OCI-LY3 (cell line): ENCODE measurements around the gene EPHA2.

Experiments used
- H2AFZ ChIP-seq: fragments of 200-600, 300-600 bp; shearing (Covaris generic); 2 replicates; pipeline ENCODE4 v1.6.0; 2014; ENCODE audit warnings: antibody characterized with exemption, low read depth, low read length
- H3K27ac ChIP-seq: fragments of 200-600, 300-600 bp; sonication (generic); 2 replicates; pipeline ENCODE4 v1.5.1; 2014; ENCODE audit warnings: mild to moderate bottlenecking, low read length, moderate library complexity, mixed read lengths
- H3K27me3 ChIP-seq: fragments of 200-600, 300-600 bp; sonication (generic); 2 replicates; pipeline ENCODE4 v1.6.1; 2014; ENCODE audit warnings: low read depth, low read length, mixed read lengths
- H3K36me3 ChIP-seq: fragments of 200-600, 300-600 bp; sonication (generic); replicated peaks from 2 replicates; pipeline ENCODE3; 2014; ENCODE audit warnings: low read depth, low read length, mixed read lengths
- H3K4me1 ChIP-seq: fragments of 300-600, 200-600 bp; sonication (generic); 2 replicates; pipeline ENCODE4 v1.6.1; 2014; ENCODE audit warnings: low read length, mixed read lengths
- H3K4me2 ChIP-seq: fragments of 200-600, 300-600 bp; sonication (generic); 2 replicates; pipeline ENCODE4 v1.6.1; 2014; ENCODE audit warnings: low read length, mixed read lengths
- H3K4me3 ChIP-seq: fragments of 300-600, 200-600 bp; sonication (generic); 2 replicates; pipeline ENCODE4 v1.5.1; 2014; ENCODE audit warnings: antibody characterized with exemption, mild to moderate bottlenecking, low read length, moderate library complexity
- H3K79me2 ChIP-seq: fragments of 300-600, 200-600 bp; shearing (Covaris generic); 2 replicates; pipeline ENCODE4 v1.6.1; 2014; ENCODE audit warnings: mild to moderate bottlenecking, low read length, mixed read lengths
- H3K9ac ChIP-seq: fragments of 300-600, 200-600 bp; shearing (Covaris generic); 2 replicates; pipeline ENCODE4 v1.6.0; 2014; ENCODE audit warnings: mild to moderate bottlenecking, low read length, moderate library complexity
- H3K9me3 ChIP-seq: fragments of 200-600, 300-600 bp; shearing (Covaris generic); 2 replicates; pipeline ENCODE4 v1.6.1; 2014; ENCODE audit warnings: low read length, mixed read lengths; ENCODE audit not compliant: insufficient read depth
- H4K20me1 ChIP-seq: fragments of 200-600, 300-600 bp; sonication (generic); 2 replicates; pipeline ENCODE4 v1.6.1; 2016; ENCODE audit warnings: low read length, mixed read lengths; ENCODE audit not compliant: insufficient read depth
- EZH2phosphoT487 ChIP-seq: fragments of 200-600 bp; shearing (Covaris generic); IDR thresholded peaks from 2 replicates; pipeline ENCODE4 v1.6.1; 2018; ENCODE audit warnings: antibody characterized with exemption, mixed run types, low read depth
- TF ChIP-seq, protein P1 (sequence below): fragments of 200-600, 300-600 bp; sonication (generic); IDR thresholded peaks from 2 replicates; pipeline ENCODE4 v1.5.1; 2014; ENCODE audit warnings: antibody characterized with exemption, low read length, low read depth

Gene EPHA2

DNA sequence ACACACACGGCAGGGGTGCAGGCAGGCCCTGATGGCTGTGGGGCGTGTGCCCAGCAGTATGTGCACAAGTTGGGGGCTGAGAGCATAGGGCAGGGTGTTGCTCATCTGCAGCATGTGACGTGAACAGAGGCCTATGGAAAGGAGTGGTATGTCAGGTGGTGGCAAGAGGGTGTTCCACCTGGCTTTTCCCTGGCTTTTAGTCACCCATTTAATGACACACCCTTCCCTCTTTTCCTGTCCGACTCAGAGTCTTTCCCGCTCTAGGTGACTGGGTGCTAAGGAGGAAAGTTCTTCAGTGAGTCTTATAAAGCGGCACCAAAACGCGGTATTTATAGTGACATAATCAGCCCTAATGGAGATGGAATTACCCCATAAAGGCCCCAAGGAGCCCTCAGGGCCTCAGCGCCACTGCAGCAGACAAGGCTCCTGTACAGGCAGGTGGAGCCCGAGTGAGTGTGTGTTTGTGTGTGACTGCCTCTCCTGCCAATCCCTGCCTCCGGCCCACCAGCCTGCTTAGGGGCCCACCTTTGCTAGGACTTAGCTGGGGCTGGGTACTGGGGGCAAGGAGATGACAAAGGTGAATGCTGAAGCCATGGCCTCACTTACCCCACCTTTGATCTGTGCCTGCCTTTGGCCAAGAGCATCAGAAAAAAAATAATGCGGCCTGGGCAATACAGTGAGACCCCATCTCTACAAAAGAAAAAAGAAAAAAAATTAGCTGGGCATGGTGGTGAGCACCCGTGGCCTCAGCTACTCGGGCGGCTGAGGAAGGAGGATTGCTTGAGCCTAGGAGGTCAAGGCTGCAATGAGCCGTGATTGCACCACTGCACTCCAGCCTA lies 3.3 kb upstream of the EPHA2 start:
- TF ChIP-seq, protein P1, sequence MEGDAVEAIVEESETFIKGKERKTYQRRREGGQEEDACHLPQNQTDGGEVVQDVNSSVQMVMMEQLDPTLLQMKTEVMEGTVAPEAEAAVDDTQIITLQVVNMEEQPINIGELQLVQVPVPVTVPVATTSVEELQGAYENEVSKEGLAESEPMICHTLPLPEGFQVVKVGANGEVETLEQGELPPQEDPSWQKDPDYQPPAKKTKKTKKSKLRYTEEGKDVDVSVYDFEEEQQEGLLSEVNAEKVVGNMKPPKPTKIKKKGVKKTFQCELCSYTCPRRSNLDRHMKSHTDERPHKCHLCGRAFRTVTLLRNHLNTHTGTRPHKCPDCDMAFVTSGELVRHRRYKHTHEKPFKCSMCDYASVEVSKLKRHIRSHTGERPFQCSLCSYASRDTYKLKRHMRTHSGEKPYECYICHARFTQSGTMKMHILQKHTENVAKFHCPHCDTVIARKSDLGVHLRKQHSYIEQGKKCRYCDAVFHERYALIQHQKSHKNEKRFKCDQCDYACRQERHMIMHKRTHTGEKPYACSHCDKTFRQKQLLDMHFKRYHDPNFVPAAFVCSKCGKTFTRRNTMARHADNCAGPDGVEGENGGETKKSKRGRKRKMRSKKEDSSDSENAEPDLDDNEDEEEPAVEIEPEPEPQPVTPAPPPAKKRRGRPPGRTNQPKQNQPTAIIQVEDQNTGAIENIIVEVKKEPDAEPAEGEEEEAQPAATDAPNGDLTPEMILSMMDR, result no peak
- no peak for TF ChIP-seq EZH2phosphoT487
- no peaks in the 10 kb centered on the region for H4K20me1 ChIP-seq
- no peaks in the 10 kb centered on the region for H3K4me1 ChIP-seq
- no peaks in the 10 kb centered on the region for H3K9me3 ChIP-seq
- H3K36me3 ChIP-seq, result no peaks in the 10 kb centered on the region
- no peak overlapping the region for H2AFZ ChIP-seq
- no peak overlapping the region for H3K4me3 ChIP-seq
- H3K4me2 ChIP-seq, result no peak overlapping the region
- H3K9ac ChIP-seq, result no peak overlapping the region
- H3K27ac ChIP-seq, result no peak overlapping the region
- no peaks in the 10 kb centered on the region for H3K79me2 ChIP-seq
- no peaks in the 10 kb centered on the region for H3K27me3 ChIP-seq

DNA sequence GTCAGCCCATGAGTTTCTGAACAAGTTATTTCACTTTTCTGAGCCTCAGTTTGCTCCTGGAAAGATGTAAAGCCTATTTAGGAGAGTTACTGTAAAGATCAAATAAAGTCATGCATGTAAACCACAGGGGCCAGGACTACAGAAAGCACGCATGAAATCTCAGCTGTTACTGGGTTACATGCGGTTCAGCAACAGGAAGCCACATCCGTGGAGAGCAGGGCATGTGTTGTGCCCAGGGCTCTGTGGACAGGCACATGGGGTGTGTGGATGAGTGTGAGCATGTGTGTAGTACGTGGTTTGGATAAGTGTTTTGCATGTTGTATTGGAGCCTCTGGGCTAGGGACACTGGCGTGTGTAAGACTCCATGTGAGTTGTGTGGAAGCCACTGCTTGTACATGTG lies 2.2 kb upstream of the EPHA2 start:
- Histone ChIP-seq H3K27ac (no peak overlapping the region), H3K36me3 (no peaks in the 10 kb centered on the region), H3K27me3 (no peaks in the 10 kb centered on the region), H3K4me2 (no peak overlapping the region), H2AFZ (no peak overlapping the region), H3K9ac (no peak overlapping the region), H3K9me3 (no peaks in the 10 kb centered on the region), H3K79me2 (no peaks in the 10 kb centered on the region), H3K4me1 (peaks cover 12% of the 10 kb centered on the region), H3K4me3 (no peak overlapping the region), H4K20me1 (no peaks in the 10 kb centered on the region)
- TF ChIP-seq EZH2phosphoT487, result no peak
- TF ChIP-seq, protein P1, result no peak

DNA sequence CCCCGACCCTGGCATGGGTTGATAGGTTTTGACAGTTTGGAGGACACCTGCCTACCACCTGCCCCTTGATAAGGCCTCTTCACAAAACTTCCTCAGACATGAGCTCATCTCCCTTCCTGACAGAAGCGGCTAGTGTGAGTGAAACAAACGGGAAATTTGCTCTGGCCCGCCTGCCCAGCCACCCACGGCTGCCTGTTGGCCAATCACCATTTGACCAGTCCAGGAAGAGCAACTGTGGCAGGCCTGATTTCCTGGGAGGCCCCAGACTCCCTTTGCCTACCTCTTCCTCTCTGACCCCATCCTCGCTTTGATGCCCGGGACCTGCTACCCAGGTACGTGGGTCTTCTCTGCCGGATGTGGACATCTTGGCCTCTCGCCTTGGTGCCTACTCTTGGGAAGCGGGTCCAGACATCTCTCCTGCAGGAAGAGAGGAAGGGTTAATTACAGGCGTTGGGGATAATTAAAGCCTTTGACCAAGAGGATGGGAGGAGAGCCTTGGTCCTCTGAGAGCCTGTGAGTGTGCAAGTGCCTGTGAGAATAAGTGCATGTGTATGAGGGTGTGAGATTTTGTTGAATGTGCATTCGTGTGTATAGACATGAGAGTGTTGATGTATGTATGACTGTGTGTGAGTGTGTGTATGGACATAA lies 1.1 kb upstream of the EPHA2 start:
- no peaks in the 10 kb centered on the region for H4K20me1 ChIP-seq
- H3K4me1 ChIP-seq, result peaks cover 13% of the 10 kb centered on the region
- no peaks in the 10 kb centered on the region for H3K9me3 ChIP-seq
- H3K79me2 ChIP-seq, result no peaks in the 10 kb centered on the region
- H3K9ac ChIP-seq, result no peak overlapping the region
- no peak overlapping the region for H2AFZ ChIP-seq
- no peak overlapping the region for H3K4me2 ChIP-seq
- no peak overlapping the region for H3K27ac ChIP-seq
- H3K27me3 ChIP-seq, result no peaks in the 10 kb centered on the region
- H3K36me3 ChIP-seq, result no peaks in the 10 kb centered on the region
- TF ChIP-seq, protein P1, result no peak
- no peak for TF ChIP-seq EZH2phosphoT487
- no peak overlapping the region for H3K4me3 ChIP-seq

DNA sequence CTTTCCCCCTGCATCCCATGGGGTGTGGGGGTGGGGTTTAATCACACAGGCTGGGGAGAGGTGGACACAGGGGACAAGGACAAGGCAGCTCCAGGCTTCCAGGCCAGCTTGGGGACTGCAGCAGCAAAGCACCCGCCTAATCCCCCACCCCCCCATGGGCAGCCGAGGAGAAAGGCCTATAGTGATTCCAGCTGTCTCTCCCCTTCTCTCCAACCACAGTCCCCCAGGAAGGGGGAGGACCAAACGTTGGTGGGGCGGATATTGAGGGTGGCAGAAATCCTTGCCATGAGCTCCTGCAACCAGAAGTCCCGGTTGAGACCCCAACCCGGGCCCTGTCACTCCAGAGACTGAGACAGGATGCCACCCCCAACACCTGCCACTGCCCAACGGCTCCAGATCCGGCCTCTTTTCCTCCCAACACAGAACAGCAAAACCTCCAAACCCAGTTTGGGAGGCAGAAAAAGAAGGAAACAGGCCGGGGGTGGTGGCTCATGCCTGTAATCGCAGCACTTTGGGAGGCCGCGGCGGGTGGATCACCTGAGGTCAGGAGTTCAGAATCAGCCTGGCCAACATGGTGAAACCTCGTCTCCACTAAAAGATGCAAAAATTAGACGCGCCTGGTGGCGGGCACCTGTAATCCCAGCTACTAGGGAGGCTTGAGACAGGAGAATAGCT lies 1.7 kb downstream of the EPHA2 start:
- Histone ChIP-seq H4K20me1 (no peaks in the 10 kb centered on the region), H3K4me2 (peak overlapping the region; percentile 20; the same call in 1 of the 2 replicates), H3K79me2 (no peaks in the 10 kb centered on the region), H3K27ac (no peak overlapping the region), H3K9ac (no peak overlapping the region), H3K4me1 (peaks cover 13% of the 10 kb centered on the region), H3K4me3 (no peak overlapping the region), H2AFZ (no peak overlapping the region), H3K27me3 (no peaks in the 10 kb centered on the region), H3K36me3 (no peaks in the 10 kb centered on the region), H3K9me3 (no peaks in the 10 kb centered on the region)
- TF ChIP-seq, protein P1, result no peak
- no peak for TF ChIP-seq EZH2phosphoT487
